ENCODE results near the gene OBSCN. TPM values are rescaled to one million over a fixed set of nuclear protein-coding genes. Genes with fewer than 3 reads are reported as not detected.
"Not testable (repeated sequence)": the region's sequence is repeated elsewhere in the genome, so short reads cannot be mapped to it uniquely, and the experiment has no call there.

Gene OBSCN
- total and polyA plus RNA-seq, 11 donors: 155 to 524 (median 354) TPM

DNA sequence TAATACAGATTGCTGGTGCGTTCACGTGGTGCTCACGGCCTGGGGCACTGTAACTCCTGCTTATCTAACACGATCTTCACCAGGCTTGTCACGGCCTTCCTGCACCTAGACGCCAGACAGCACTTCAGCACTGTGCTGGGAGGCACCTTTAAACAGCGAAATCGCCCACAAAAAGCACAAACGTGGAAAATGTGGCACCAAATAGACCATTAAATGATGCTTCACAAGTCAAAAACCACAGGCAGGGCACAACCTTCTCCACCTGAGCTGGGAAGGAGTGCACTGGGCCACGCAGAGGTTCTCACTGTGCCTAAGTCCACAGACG lies 22.2 kb upstream of the OBSCN start:
- intact Hi-C loops (cut with DNase I): no loop called here
- ATAC-seq: no peak
- TF ChIP-seq, protein P1, sequence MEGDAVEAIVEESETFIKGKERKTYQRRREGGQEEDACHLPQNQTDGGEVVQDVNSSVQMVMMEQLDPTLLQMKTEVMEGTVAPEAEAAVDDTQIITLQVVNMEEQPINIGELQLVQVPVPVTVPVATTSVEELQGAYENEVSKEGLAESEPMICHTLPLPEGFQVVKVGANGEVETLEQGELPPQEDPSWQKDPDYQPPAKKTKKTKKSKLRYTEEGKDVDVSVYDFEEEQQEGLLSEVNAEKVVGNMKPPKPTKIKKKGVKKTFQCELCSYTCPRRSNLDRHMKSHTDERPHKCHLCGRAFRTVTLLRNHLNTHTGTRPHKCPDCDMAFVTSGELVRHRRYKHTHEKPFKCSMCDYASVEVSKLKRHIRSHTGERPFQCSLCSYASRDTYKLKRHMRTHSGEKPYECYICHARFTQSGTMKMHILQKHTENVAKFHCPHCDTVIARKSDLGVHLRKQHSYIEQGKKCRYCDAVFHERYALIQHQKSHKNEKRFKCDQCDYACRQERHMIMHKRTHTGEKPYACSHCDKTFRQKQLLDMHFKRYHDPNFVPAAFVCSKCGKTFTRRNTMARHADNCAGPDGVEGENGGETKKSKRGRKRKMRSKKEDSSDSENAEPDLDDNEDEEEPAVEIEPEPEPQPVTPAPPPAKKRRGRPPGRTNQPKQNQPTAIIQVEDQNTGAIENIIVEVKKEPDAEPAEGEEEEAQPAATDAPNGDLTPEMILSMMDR (IDR thresholded peaks at IDR 0.05): no peak
- no peak for TF ChIP-seq POLR2A (IDR thresholded peaks at IDR 0.05)
- no peaks in the 10 kb centered on the region for H3K27me3 ChIP-seq
- WGBS, 4 donors: 71 to 86% (median 76%) methylated on average over 11 of the region's 11 CpGs
- no peaks in the 10 kb centered on the region for H3K36me3 ChIP-seq
- no peak overlapping the region for H3K4me3 ChIP-seq
- H3K9me3 ChIP-seq: peaks cover 0 to 10% (median 2%) of the 10 kb centered on the region in 12 donors
- H3K4me1 ChIP-seq: no peaks in the 10 kb centered on the region
- no peak overlapping the region for H3K27ac ChIP-seq
- no peak for DNase-seq

DNA sequence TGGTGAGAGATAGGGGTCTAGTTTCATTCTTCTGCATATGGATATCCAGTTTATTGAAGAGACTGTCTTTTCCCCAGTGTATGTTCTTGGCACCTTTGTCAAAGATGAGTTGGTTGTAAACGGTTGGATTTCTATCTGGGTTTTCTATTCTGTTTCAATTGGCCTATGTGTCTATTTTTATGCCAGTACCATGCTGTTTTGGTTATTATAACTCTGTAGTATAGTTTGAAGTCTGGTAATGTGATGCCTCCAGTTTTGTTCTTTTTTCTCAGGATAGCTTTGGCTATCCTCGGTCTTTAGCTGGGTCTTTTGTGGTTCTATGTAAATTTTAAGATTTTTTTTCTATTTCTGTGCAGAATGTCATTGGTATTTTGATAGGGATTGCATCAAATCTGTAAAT lies 19.6 kb upstream of the OBSCN start:
- H3K36me3 ChIP-seq; H3K27me3 ChIP-seq; H3K27ac ChIP-seq; H3K4me3 ChIP-seq; intact Hi-C loops (cut with DNase I); H3K4me1 ChIP-seq; ATAC-seq; DNase-seq: not testable (repeated sequence)
- WGBS, 4 donors: 76 to 83% (median 82%) methylated on average over 2 of the region's 2 CpGs
- peaks cover 0 to 10% (median 2%) of the 10 kb centered on the region in 12 donors for H3K9me3 ChIP-seq

DNA sequence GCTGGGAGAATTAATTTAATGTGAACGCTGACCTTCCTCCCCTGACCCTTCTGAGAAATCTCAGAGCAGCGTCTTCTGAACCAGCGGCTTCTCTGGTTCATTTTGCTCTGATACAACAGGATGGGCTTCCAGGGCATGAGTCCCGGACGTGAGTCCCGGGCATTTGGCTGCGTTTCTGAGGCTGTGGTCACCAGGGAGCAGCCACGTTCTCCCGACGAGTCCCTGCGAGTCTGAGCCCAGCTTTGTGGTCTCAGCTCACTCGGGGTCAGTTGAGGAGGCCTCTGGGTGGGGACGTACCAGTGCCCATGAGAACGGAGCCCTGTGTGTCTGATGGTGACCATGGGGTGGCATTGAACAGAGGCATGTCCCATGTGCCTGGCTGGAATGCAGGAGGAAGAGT lies 17.7 kb upstream of the OBSCN start:
- ATAC-seq (no peak), DNase-seq (no peak)
- Histone ChIP-seq H3K27me3 (no peaks in the 10 kb centered on the region), H3K4me3 (no peak overlapping the region), H3K27ac (no peak overlapping the region), H3K4me1 (peaks cover 0 to 5% (median 0%) of the 10 kb centered on the region in 12 donors), H3K36me3 (no peaks in the 10 kb centered on the region), H3K9me3 (peaks cover 0 to 10% (median 2%) of the 10 kb centered on the region in 12 donors)
- intact Hi-C loops (cut with DNase I): no loop called here
- 86 to 90% (median 87%) methylated on average over 14 of the region's 14 CpGs for WGBS, 4 donors
- no peak for TF ChIP-seq POLR2A (IDR thresholded peaks at IDR 0.05)
- TF ChIP-seq, protein P1 (IDR thresholded peaks at IDR 0.05): no peak

DNA sequence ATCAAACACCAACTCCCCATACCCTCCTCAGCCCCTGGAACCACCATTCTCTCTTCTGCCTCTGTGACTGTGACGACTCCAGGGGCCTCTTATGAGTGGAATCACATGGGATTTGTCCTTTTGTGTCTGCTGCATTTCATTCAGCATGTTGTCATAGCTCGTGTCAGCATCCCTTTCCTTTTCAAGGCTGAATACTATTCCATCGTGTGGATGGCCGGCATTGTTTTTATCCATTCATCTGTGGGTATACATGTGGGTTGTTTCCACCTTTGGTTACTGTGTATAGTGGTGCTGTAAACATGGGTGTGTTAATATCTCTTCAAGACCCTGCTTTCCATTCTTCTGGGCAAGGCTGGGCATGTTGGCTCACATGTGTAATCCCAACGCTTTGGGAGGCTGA lies 17.1 kb upstream of the OBSCN start:
- Histone ChIP-seq H3K4me1 (peaks cover 0 to 5% (median 0%) of the 10 kb centered on the region in 12 donors), H3K36me3 (no peaks in the 10 kb centered on the region), H3K27ac (no peak overlapping the region), H3K4me3 (no peak overlapping the region), H3K27me3 (no peaks in the 10 kb centered on the region), H3K9me3 (peaks cover 0 to 10% (median 2%) of the 10 kb centered on the region in 12 donors)
- intact Hi-C loops (cut with DNase I): no loop called here
- DNase-seq (no peak), ATAC-seq (no peak)
- TF ChIP-seq, protein P1 (IDR thresholded peaks at IDR 0.05): no peak
- TF ChIP-seq POLR2A (IDR thresholded peaks at IDR 0.05): no peak
- 90 to 95% (median 93%) methylated on average over 5 of the region's 5 CpGs for WGBS, 4 donors

DNA sequence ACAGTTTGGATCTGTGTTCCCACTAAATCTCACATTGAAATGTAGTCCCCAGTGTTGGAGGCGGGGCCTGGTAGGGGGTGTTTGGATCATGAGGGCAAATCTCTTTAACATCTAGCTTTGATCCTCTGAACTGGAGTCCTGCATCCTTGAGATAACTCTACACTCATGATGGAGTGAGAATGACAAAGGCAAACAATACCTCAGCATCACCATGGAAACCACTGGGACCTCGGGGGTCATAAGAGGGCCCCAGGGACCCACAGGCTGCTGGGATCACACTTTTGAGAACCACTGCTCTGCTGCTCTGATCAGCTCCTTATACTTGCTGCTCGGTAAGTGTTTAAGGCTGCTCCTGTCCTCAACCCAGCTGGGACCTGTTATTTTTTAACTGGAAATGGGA lies 13.4 kb upstream of the OBSCN start:
- H3K27me3 ChIP-seq: no peaks in the 10 kb centered on the region
- TF ChIP-seq, protein P1 (IDR thresholded peaks at IDR 0.05): no peak
- TF ChIP-seq POLR2A (IDR thresholded peaks at IDR 0.05): no peak
- no peak for ATAC-seq
- H3K4me3 ChIP-seq: no peak overlapping the region
- peaks cover 0 to 16% (median 11%) of the 10 kb centered on the region in 12 donors for H3K9me3 ChIP-seq
- intact Hi-C loops (cut with DNase I): no loop called here
- 78 to 85% (median 80%) methylated on average over 3 of the region's 3 CpGs for WGBS, 4 donors
- H3K27ac ChIP-seq: no peak overlapping the region
- no peak for DNase-seq
- peaks cover 0 to 5% (median 0%) of the 10 kb centered on the region in 12 donors for H3K4me1 ChIP-seq
- H3K36me3 ChIP-seq: no peaks in the 10 kb centered on the region

All from heart left ventricle (tissue), 16 donors.